Endothelial cell of umbilical vein (primary cell): ENCODE results near the gene ANKRD40CL. TPM values are rescaled to one million over a fixed set of nuclear protein-coding genes. Genes with fewer than 3 reads are reported as not detected.

Source experiments
- BruUV-seq: library from RNA; stranded (reverse); fragments of 400-500 nt; replicated peaks from 2 replicates; lab custom pipeline; 2021; lab: Mats Ljungman, UMichigan
- CTCF ChIA-PET: fragments of 300-600, 350-600 bp; sonication (Branson Sonifier 250); formaldehyde crosslinking; loops from one replicate; lab custom pipeline; 2021; ENCODE audit warnings: antibody characterized with exemption, inconsistent platforms; lab: Charles Lee
- POLR2A ChIA-PET: fragments of 300-600, 350-600 bp; sonication (Branson Sonifier 250); formaldehyde crosslinking; loops from one replicate; lab custom pipeline; 2021; ENCODE audit warnings: antibody characterized with exemption, inconsistent platforms; lab: Charles Lee
- DNase-seq: peaks from one replicate; pipeline ENCODE4 v3.0.0-alpha.2; 2011; ENCODE audit warnings: low read depth, low spot score
- FAIRE-seq: peaks from 2 replicates; lab custom pipeline; 2011; peaks lifted over from hg19 to GRCh38; lab: Jason Lieb, UNC
- H2AFZ ChIP-seq: 2 replicates; pipeline ENCODE4 v1.6.0; 2012; ENCODE audit warnings: low read depth, low read length, control low read depth, inconsistent platforms
- H3K27ac ChIP-seq: 2 replicates; pipeline ENCODE4 v1.5.1; 2011; ENCODE audit warnings: low read depth, mild to moderate bottlenecking, control low read depth, low read length, moderate library complexity; ENCODE audit not compliant: insufficient read depth
- H3K27me3 ChIP-seq, 2 experiments: 2 replicates each; pipeline versions ENCODE4 v1.6.0 to v1.6.1; 2011; ENCODE audit warnings: low read length in 2 of 2, mixed read lengths in 1 of 2; ENCODE audit not compliant: control insufficient read depth in 2 of 2, insufficient read depth in 2 of 2
- H3K36me3 ChIP-seq, 2 experiments: 2 replicates in 1 of 2; 3 replicates in 1 of 2; pipeline ENCODE4 v1.5.1; 2011; ENCODE audit warnings: low read length in 2 of 2, mild to moderate bottlenecking in 1 of 2, moderate library complexity in 1 of 2; ENCODE audit not compliant: control insufficient read depth in 2 of 2, insufficient read depth in 2 of 2; ENCODE audit errors: extremely low read depth in 1 of 2
- H3K4me1 ChIP-seq: 3 replicates; pipeline ENCODE4 v1.5.1; 2011; ENCODE audit warnings: mild to moderate bottlenecking, low read length; ENCODE audit not compliant: control insufficient read depth, insufficient read depth; ENCODE audit errors: extremely low read depth
- H3K4me2 ChIP-seq: 2 replicates; pipeline ENCODE4 v1.6.1; 2011; ENCODE audit warnings: low read length, control low read depth, mixed read lengths; ENCODE audit not compliant: insufficient read depth
- H3K4me3 ChIP-seq, 3 experiments: fragments of 200-600 bp in 1 of 3; sonication (generic), shearing (Covaris generic) in 1 of 3; replicated peaks in 1 of 3; 2 replicates each; pipeline ENCODE4 v1.5.1; 2011 to 2016; ENCODE audit warnings: control low read depth in 3 of 3, low read length in 3 of 3, mild to moderate bottlenecking in 2 of 3, inconsistent platforms in 1 of 3, low read depth in 1 of 3, moderate library complexity in 1 of 3; ENCODE audit not compliant: insufficient read depth in 1 of 3
- H3K79me2 ChIP-seq: 2 replicates; pipeline ENCODE4 v1.6.0; 2012; ENCODE audit warnings: low read length, inconsistent platforms; ENCODE audit not compliant: control insufficient read depth, insufficient read depth
- H3K9ac ChIP-seq: replicated peaks from 2 replicates; pipeline ENCODE3; 2011; ENCODE audit warnings: low read length, control low read depth; ENCODE audit not compliant: insufficient read depth; ENCODE audit errors: extremely low read depth
- H3K9me1 ChIP-seq: replicated peaks from 3 replicates; pipeline ENCODE4 v1.6.0; 2011; ENCODE audit warnings: mild to moderate bottlenecking, low read length; ENCODE audit not compliant: control insufficient read depth, insufficient read depth; ENCODE audit errors: extremely low read depth
- H3K9me3 ChIP-seq: replicated peaks from 2 replicates; pipeline ENCODE4 v1.5.1; 2012; ENCODE audit warnings: low read length, inconsistent platforms; ENCODE audit not compliant: control insufficient read depth, insufficient read depth
- H4K20me1 ChIP-seq: replicated peaks from 2 replicates; pipeline ENCODE3; 2011; ENCODE audit warnings: mild to moderate bottlenecking, low read length; ENCODE audit not compliant: control insufficient read depth, insufficient read depth; ENCODE audit errors: extremely low read depth
- CTCF ChIP-seq, 2 donors: IDR thresholded peaks; 1 replicate in 1 of 2; 2 replicates in 1 of 2; pipeline ENCODE4 v1.5.1; 2011; ENCODE audit warnings: low read length in 2 of 2, mild to moderate bottlenecking in 2 of 2, moderate library complexity in 2 of 2, control low read depth in 1 of 2, inconsistent platforms in 1 of 2, low read depth in 1 of 2; ENCODE audit not compliant: insufficient read depth in 1 of 2; ENCODE audit errors: extremely low read depth in 1 of 2
- EZH2 ChIP-seq: IDR thresholded peaks from 2 replicates; pipeline ENCODE4 v1.6.1; 2012; ENCODE audit warnings: borderline replicate concordance, low read depth, mild to moderate bottlenecking, moderate library complexity, low read length, inconsistent platforms; ENCODE audit not compliant: severe bottlenecking
- FOS ChIP-seq: IDR thresholded peaks from 2 replicates; pipeline ENCODE4 v1.6.1; 2011; ENCODE audit warnings: mild to moderate bottlenecking, low read length, moderate library complexity, borderline replicate concordance; ENCODE audit not compliant: insufficient read depth
- GATA2 ChIP-seq: IDR thresholded peaks from 2 replicates; pipeline ENCODE4 v1.7.0; 2011; ENCODE audit warnings: low read depth, mild to moderate bottlenecking, moderate library complexity, mixed read lengths, low read length; ENCODE audit not compliant: insufficient read length, insufficient read depth
- JUN ChIP-seq: IDR thresholded peaks from 2 replicates; pipeline ENCODE4 v1.6.1; 2011; ENCODE audit warnings: borderline replicate concordance, low read depth; ENCODE audit not compliant: insufficient read length, insufficient read depth
- MYC ChIP-seq: IDR thresholded peaks from one replicate; pipeline ENCODE4 v1.6.1; 2011; ENCODE audit warnings: mild to moderate bottlenecking, low read depth, low read length
- POLR2A ChIP-seq: IDR thresholded peaks from 2 replicates; pipeline ENCODE4 v1.6.1; 2012; ENCODE audit warnings: low read depth, mild to moderate bottlenecking, control low read depth, low read length
- POLR2AphosphoS5 ChIP-seq: IDR thresholded peaks from 2 replicates; pipeline ENCODE4 v1.6.1; 2012; ENCODE audit warnings: low read depth, mild to moderate bottlenecking, control low read depth, low read length, moderate library complexity; ENCODE audit not compliant: insufficient read depth
- dilution Hi-C: fragments of 300-500 bp; cut with MboI; formaldehyde crosslinking; loops from one replicate; pipeline ENCODE4 v1.15.0; 2019; ENCODE audit warnings: low sequenced_read_pairs; ENCODE audit not compliant: extremely low pct_ligation_motif_present
- intact Hi-C: fragments of 100-400 bp; cut with micrococcal nuclease; formaldehyde crosslinking; loops from one replicate; pipeline ENCODE4 v1.10.0; 2022
- polyA plus RNA-seq, 4 experiments: library from polyadenylated mRNA; depleted of rRNA in 3 of 4; stranded (reverse) in 3 of 4; unstranded in 1 of 4; fragments of >200 nt; gene quantifications; 2 replicates each; pipeline versions ENCODE4 v1.2.1 to v1.2.3, GENCODE V29; 2011 to 2012; ENCODE audit warnings: missing spikeins in 1 of 4
- total RNA-seq: library from RNA; stranded (reverse); gene quantifications from 2 replicates; pipeline ENCODE4 v1.2.3, GENCODE V29; 2021
- TF ChIP-seq, protein P1 (sequence below): IDR thresholded peaks from 2 replicates; pipeline ENCODE4 v1.6.1; 2011; ENCODE audit not compliant: insufficient read depth, insufficient read length

Gene ANKRD40CL
- total and polyA plus RNA-seq, 2 donors (not counting 3 experiments of a cell fraction or from before 2014, with no cell fraction given) = not detected

- Histone ChIP-seq H3K27me3 (peaks cover 9% of the 10 kb centered on the region in 2 experiments), H4K20me1 (no peaks in the 10 kb centered on the region), H3K4me2 (no peak overlapping the region), H3K9me3 (no peaks in the 10 kb centered on the region), H2AFZ (no peak overlapping the region), H3K9ac (no peak overlapping the region), H3K4me3 (no peak overlapping the region), H3K36me3 (no peaks in the 10 kb centered on the region), H3K79me2 (peaks cover 11% of the 10 kb centered on the region), H3K4me1 (peaks cover 4% of the 10 kb centered on the region), H3K27ac (no peak overlapping the region), H3K9me1 (no peaks in the 10 kb centered on the region)
- DNase-seq (no peak), FAIRE-seq (no peak)
- no TSS peak for BruUV-seq
- POLR2A ChIA-PET = no interaction called here
- intact Hi-C loops = no loop called here
- TF ChIP-seq EZH2 (no peak), MYC (no peak), JUN (no peak), GATA2 (no peak), FOS (no peak)
- CTCF ChIA-PET = no interaction called here
- dilution Hi-C loops = no loop called here
Measured at GRCh38 chr17:50715471-50715870, 51.8 kb downstream of the ANKRD40CL start.

DNA sequence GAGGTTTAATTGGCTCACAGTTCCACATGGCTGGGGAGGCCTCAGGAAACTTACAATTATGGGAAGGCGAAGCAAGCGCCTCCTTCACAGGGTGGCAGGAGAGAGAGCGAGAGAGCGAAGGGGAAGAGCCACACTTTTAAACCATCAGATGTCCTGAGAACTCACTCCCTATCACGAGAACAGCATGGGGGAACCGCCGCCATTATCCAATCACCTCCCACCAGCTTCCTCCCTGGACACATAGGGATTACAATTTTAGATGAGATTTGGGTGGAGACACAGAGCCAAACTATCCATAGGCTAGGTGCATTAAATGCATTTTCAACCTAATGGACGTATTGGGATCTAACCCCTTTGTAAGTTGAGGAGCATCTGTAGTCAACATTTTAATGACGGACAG is 54.7 kb downstream of the ANKRD40CL start:
- peaks cover 9% of the 10 kb centered on the region in 2 experiments for H3K27me3 ChIP-seq
- FAIRE-seq (no peak), DNase-seq (no peak)
- no peak overlapping the region for H3K4me2 ChIP-seq
- no peaks in the 10 kb centered on the region for H4K20me1 ChIP-seq
- H3K4me3 ChIP-seq = no peak overlapping the region
- peaks cover 12% of the 10 kb centered on the region for H3K4me1 ChIP-seq
- no peaks in the 10 kb centered on the region for H3K9me1 ChIP-seq
- no peak for TF ChIP-seq EZH2
- no peak for TF ChIP-seq GATA2
- no peak for TF ChIP-seq POLR2A
- TF ChIP-seq POLR2AphosphoS5 = no peak
- no peak for TF ChIP-seq JUN
- no peak for TF ChIP-seq MYC
- TF ChIP-seq FOS = no peak
- no peak for TF ChIP-seq CTCF (IDR thresholded peaks at IDR 0.05; ENCODE audit: extremely low read depth in 1 of 2, insufficient read depth in 1 of 2, low read depth in 1 of 2, low read length in 2 of 2)
- TF ChIP-seq, protein P1, sequence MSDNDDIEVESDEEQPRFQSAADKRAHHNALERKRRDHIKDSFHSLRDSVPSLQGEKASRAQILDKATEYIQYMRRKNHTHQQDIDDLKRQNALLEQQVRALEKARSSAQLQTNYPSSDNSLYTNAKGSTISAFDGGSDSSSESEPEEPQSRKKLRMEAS = no peak
- no peak overlapping the region for H2AFZ ChIP-seq
- no peak overlapping the region for H3K9ac ChIP-seq
- H3K36me3 ChIP-seq = no peaks in the 10 kb centered on the region
- no peak overlapping the region for H3K27ac ChIP-seq
- no TSS peak for BruUV-seq
- dilution Hi-C loops = no loop called here
- no peaks in the 10 kb centered on the region for H3K9me3 ChIP-seq
- intact Hi-C loops = no loop called here
- POLR2A ChIA-PET = no interaction called here
- CTCF ChIA-PET = no interaction called here
- peaks cover 5% of the 10 kb centered on the region for H3K79me2 ChIP-seq
